Endodermal cell (in vitro differentiated cells): Measurements from ENCODE around the gene MRPL24. TPM values are rescaled to one million over a fixed set of nuclear protein-coding genes. Genes with fewer than 3 reads are reported as not detected.
A peak's percentile ranks its signal among the peaks of the same experiment; 100 is the strongest.

Experiments used
- DNase-seq: peaks from one replicate; pipeline ENCODE4 v3.0.0-alpha.2; 2017
- H3K27ac ChIP-seq: 2 replicates; pipeline ENCODE4 v1.5.1; 2013; ENCODE audit warnings: mild to moderate bottlenecking, low read depth, low read length, moderate library complexity
- H3K27me3 ChIP-seq: 2 replicates; pipeline ENCODE4 v1.6.1; 2013; ENCODE audit warnings: mild to moderate bottlenecking, low read length, moderate library complexity; ENCODE audit not compliant: insufficient read depth, control insufficient read depth, poor library complexity, severe bottlenecking
- H3K36me3 ChIP-seq: 2 replicates; pipeline ENCODE4 v1.7.0; 2013; ENCODE audit warnings: mild to moderate bottlenecking, low read length, moderate library complexity; ENCODE audit not compliant: control insufficient read depth, insufficient read depth
- H3K4me1 ChIP-seq: one replicate; pipeline ENCODE4 v1.7.0; 2013; ENCODE audit warnings: low read length; ENCODE audit not compliant: control insufficient read depth, insufficient read depth
- H3K4me3 ChIP-seq: 2 replicates; pipeline ENCODE4 v1.5.1; 2013; ENCODE audit warnings: mild to moderate bottlenecking, low read length, moderate library complexity
- H3K9ac ChIP-seq: 2 replicates; pipeline ENCODE4 v1.6.1; 2013; ENCODE audit warnings: mild to moderate bottlenecking, low read length, moderate library complexity; ENCODE audit not compliant: poor library complexity, severe bottlenecking; ENCODE audit errors: extremely low read depth
- H3K9me3 ChIP-seq: 2 replicates; pipeline ENCODE4 v1.6.1; 2013; ENCODE audit warnings: mild to moderate bottlenecking, low read length, moderate library complexity; ENCODE audit not compliant: control insufficient read depth
- H3K27ac Mint-ChIP-seq: 2 replicates; pipeline ENCODE4 v1.8.0; 2020; ENCODE audit warnings: mixed read lengths
- H3K27me3 Mint-ChIP-seq: 2 replicates; pipeline ENCODE4 v1.8.0; 2021; ENCODE audit warnings: mild to moderate bottlenecking, mixed read lengths; ENCODE audit not compliant: insufficient read depth
- H3K36me3 Mint-ChIP-seq: 2 replicates; pipeline ENCODE4 v1.8.0; 2020; ENCODE audit warnings: low read depth, mixed read lengths
- H3K4me1 Mint-ChIP-seq: 2 replicates; pipeline ENCODE4 v1.8.0; 2020; ENCODE audit warnings: mixed read lengths
- H3K4me3 Mint-ChIP-seq: 2 replicates; pipeline ENCODE4 v1.8.0; 2020; ENCODE audit warnings: mild to moderate bottlenecking, moderate library complexity, mixed read lengths
- H3K9me3 Mint-ChIP-seq: 2 replicates; pipeline ENCODE4 v1.8.0; 2020; ENCODE audit warnings: mild to moderate bottlenecking, mixed read lengths
- WGBS, 2 experiments: methylation state at CpG; one replicate each; pipeline versions ENCODE4 v1.1.5 to v1.1.7; 2013; ENCODE audit warnings: missing lambda C conversion rate in 2 of 2, mixed read lengths in 1 of 2; ENCODE audit not compliant: insufficient coverage in 1 of 2, insufficient read length in 1 of 2; 5-methylcytosine and 5-hydroxymethylcytosine counted together
- total RNA-seq, 2 donors: library from RNA; stranded (reverse); fragmentation: NEBNext Ultra II Directional in 1 of 2; extraction: Animal tissue kit (Norgen Biotek cat#: 25700) in 1 of 2; gene quantifications; 2 replicates in 1 of 2; 3 replicates in 1 of 2; pipeline ENCODE4 v1.2.1, GENCODE V29; 2021
- TF ChIP-seq, protein P1 (sequence below): fragments of 200-600 bp; sonication (generic); conservative IDR thresholded peaks from 2 replicates; pipeline ENCODE4 v1.5.0; 2021; ENCODE audit warnings: antibody characterized with exemption, mild to moderate bottlenecking

The MRPL24 gene
- total RNA-seq, 2 donors from 2014 or later, result 32.2 to 35.5 TPM

- Mint-ChIP-seq H3K27ac (peak overlapping the region; percentile 99), H3K9me3 (no peaks in the 10 kb centered on the region), H3K4me1 (peaks cover 58% of the 10 kb centered on the region), H3K4me3 (peak overlapping the region; percentile 88), H3K36me3 (peaks cover 34% of the 10 kb centered on the region), H3K27me3 (no peaks in the 10 kb centered on the region)
- H3K27me3 ChIP-seq, result no peaks in the 10 kb centered on the region
- H3K9ac ChIP-seq, result peak overlapping the region; percentile 98
- DNase-seq, result peak; percentile 99
- TF ChIP-seq, protein P1, sequence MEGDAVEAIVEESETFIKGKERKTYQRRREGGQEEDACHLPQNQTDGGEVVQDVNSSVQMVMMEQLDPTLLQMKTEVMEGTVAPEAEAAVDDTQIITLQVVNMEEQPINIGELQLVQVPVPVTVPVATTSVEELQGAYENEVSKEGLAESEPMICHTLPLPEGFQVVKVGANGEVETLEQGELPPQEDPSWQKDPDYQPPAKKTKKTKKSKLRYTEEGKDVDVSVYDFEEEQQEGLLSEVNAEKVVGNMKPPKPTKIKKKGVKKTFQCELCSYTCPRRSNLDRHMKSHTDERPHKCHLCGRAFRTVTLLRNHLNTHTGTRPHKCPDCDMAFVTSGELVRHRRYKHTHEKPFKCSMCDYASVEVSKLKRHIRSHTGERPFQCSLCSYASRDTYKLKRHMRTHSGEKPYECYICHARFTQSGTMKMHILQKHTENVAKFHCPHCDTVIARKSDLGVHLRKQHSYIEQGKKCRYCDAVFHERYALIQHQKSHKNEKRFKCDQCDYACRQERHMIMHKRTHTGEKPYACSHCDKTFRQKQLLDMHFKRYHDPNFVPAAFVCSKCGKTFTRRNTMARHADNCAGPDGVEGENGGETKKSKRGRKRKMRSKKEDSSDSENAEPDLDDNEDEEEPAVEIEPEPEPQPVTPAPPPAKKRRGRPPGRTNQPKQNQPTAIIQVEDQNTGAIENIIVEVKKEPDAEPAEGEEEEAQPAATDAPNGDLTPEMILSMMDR, result peak; percentile 62
- H3K27ac ChIP-seq, result peak overlapping the region; percentile 100
- 0% methylated on average over 3 to 16 of the region's 29 CpGs for WGBS, 2 experiments
- peaks cover 56% of the 10 kb centered on the region for H3K36me3 ChIP-seq
- peaks cover 35% of the 10 kb centered on the region for H3K4me1 ChIP-seq
- no peaks in the 10 kb centered on the region for H3K9me3 ChIP-seq
- peak overlapping the region; percentile 96 for H3K4me3 ChIP-seq
Measured at GRCh38 chr1:156746728-156747631, 6.1 kb upstream of the MRPL24 start.

DNA sequence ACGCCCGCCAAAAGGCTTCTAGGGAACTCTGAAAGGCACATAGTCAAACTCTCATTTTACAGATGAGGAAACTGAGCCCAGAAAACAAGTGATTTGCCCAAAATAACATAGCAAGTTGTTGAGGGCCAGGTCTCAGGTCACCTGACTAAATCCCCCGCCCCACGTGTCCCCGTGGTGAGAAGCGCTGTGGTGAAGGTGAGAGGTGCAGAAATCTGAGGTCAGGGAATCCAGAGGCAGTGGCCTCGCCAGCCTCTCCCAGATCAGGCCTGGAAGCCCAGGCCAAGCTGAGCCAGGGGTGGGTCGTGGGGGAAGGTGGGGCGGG lies 5.5 kb upstream of the MRPL24 start:
- peaks cover 35% of the 10 kb centered on the region for H3K4me1 ChIP-seq
- peaks cover 62% of the 10 kb centered on the region for H3K4me1 Mint-ChIP-seq
- no peaks in the 10 kb centered on the region for H3K9me3 ChIP-seq
- peak overlapping the region; percentile 98 for H3K9ac ChIP-seq
- no peaks in the 10 kb centered on the region for H3K9me3 Mint-ChIP-seq
- TF ChIP-seq, protein P1, result no peak
- H3K27ac ChIP-seq, result peak overlapping the region; percentile 100
- H3K27me3 Mint-ChIP-seq, result no peaks in the 10 kb centered on the region
- no peaks in the 10 kb centered on the region for H3K27me3 ChIP-seq
- DNase-seq, result no peak
- H3K36me3 Mint-ChIP-seq, result peaks cover 34% of the 10 kb centered on the region
- peak overlapping the region; percentile 88 for H3K4me3 Mint-ChIP-seq
- H3K36me3 ChIP-seq, result peaks cover 62% of the 10 kb centered on the region
- 31 to 35% methylated on average over 6 to 9 of the region's 9 CpGs for WGBS, 2 experiments
- H3K27ac Mint-ChIP-seq, result peak overlapping the region; percentile 99
- peak overlapping the region; percentile 84 for H3K4me3 ChIP-seq

- H3K27me3 Mint-ChIP-seq, result no peaks in the 10 kb centered on the region
- no peak overlapping the region for H3K27ac ChIP-seq
- 94 to 95% methylated on average over 3 of the region's 3 CpGs for WGBS, 2 experiments
Measured at GRCh38 chr1:156745881-156746280, 5.0 kb upstream of the MRPL24 start.

More at GRCh38 chr1:156745881-156746280, 5.0 kb upstream of the MRPL24 start:
- Mint-ChIP-seq H3K4me3 (peak overlapping the region; percentile 88), H3K27ac (peak overlapping the region; percentile 99), H3K36me3 (peaks cover 34% of the 10 kb centered on the region), H3K4me1 (peaks cover 63% of the 10 kb centered on the region), H3K9me3 (no peaks in the 10 kb centered on the region)
- H3K4me1 ChIP-seq, result peaks cover 35% of the 10 kb centered on the region
- no peak for DNase-seq
- TF ChIP-seq, protein P1, result no peak
- H3K36me3 ChIP-seq, result peaks cover 62% of the 10 kb centered on the region
- no peaks in the 10 kb centered on the region for H3K9me3 ChIP-seq
- peak overlapping the region; percentile 98 for H3K9ac ChIP-seq
- peak overlapping the region; percentile 84 for H3K4me3 ChIP-seq
- H3K27me3 ChIP-seq, result no peaks in the 10 kb centered on the region
